Measurements from ENCODE around the gene SCGN. TPM values are rescaled to one million over a fixed set of nuclear protein-coding genes. Genes with fewer than 3 reads are reported as not detected.

The SCGN gene
- total RNA-seq, 1 donor from 2014 or later: not detected

- Mint-ChIP-seq H3K27ac (ENCODE audit: unreplicated experiment) (no peak overlapping the region), H3K4me3 (ENCODE audit: unreplicated experiment) (no peak overlapping the region), H3K4me1 (ENCODE audit: unreplicated experiment) (no peaks in the 10 kb centered on the region), H3K9me3 (ENCODE audit: unreplicated experiment) (peaks cover 7% of the 10 kb centered on the region), H3K36me3 (ENCODE audit: unreplicated experiment) (no peaks in the 10 kb centered on the region), H3K27me3 (ENCODE audit: unreplicated experiment) (peaks cover 22% of the 10 kb centered on the region)
- no peak for DNase-seq (ENCODE audit: extremely low spot score, unreplicated experiment)
- TF ChIP-seq, protein P1, sequence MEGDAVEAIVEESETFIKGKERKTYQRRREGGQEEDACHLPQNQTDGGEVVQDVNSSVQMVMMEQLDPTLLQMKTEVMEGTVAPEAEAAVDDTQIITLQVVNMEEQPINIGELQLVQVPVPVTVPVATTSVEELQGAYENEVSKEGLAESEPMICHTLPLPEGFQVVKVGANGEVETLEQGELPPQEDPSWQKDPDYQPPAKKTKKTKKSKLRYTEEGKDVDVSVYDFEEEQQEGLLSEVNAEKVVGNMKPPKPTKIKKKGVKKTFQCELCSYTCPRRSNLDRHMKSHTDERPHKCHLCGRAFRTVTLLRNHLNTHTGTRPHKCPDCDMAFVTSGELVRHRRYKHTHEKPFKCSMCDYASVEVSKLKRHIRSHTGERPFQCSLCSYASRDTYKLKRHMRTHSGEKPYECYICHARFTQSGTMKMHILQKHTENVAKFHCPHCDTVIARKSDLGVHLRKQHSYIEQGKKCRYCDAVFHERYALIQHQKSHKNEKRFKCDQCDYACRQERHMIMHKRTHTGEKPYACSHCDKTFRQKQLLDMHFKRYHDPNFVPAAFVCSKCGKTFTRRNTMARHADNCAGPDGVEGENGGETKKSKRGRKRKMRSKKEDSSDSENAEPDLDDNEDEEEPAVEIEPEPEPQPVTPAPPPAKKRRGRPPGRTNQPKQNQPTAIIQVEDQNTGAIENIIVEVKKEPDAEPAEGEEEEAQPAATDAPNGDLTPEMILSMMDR (IDR thresholded peaks at IDR 0.05): no peak
These were observed 29.8 kb downstream of the SCGN start for GRCh38 chr6:25681848-25682247.

GRCh38 chr6:25682324-25682723, 30.3 kb downstream of the SCGN start:
- Mint-ChIP-seq H3K27me3 (ENCODE audit: unreplicated experiment) (peaks cover 24% of the 10 kb centered on the region), H3K36me3 (ENCODE audit: unreplicated experiment) (no peaks in the 10 kb centered on the region), H3K27ac (ENCODE audit: unreplicated experiment) (no peak overlapping the region), H3K4me3 (ENCODE audit: unreplicated experiment) (no peak overlapping the region), H3K4me1 (ENCODE audit: unreplicated experiment) (no peaks in the 10 kb centered on the region), H3K9me3 (ENCODE audit: unreplicated experiment) (peaks cover 7% of the 10 kb centered on the region)
- TF ChIP-seq, protein P1 (IDR thresholded peaks at IDR 0.05): no peak
- DNase-seq (ENCODE audit: extremely low spot score, unreplicated experiment): no peak

GRCh38 chr6:25684565-25684964, 32.5 kb downstream of the SCGN start:
- no peak for DNase-seq (ENCODE audit: extremely low spot score, unreplicated experiment)
- Mint-ChIP-seq H3K27ac (ENCODE audit: unreplicated experiment) (no peak overlapping the region), H3K27me3 (ENCODE audit: unreplicated experiment) (peaks cover 32% of the 10 kb centered on the region), H3K9me3 (ENCODE audit: unreplicated experiment) (peaks cover 7% of the 10 kb centered on the region), H3K36me3 (ENCODE audit: unreplicated experiment) (no peaks in the 10 kb centered on the region), H3K4me1 (ENCODE audit: unreplicated experiment) (no peaks in the 10 kb centered on the region), H3K4me3 (ENCODE audit: unreplicated experiment) (no peak overlapping the region)
- TF ChIP-seq, protein P1 (IDR thresholded peaks at IDR 0.05): no peak

- no peaks in the 10 kb centered on the region for H3K4me1 Mint-ChIP-seq (ENCODE audit: unreplicated experiment)
- DNase-seq (ENCODE audit: extremely low spot score, unreplicated experiment): no peak
- H3K36me3 Mint-ChIP-seq (ENCODE audit: unreplicated experiment): no peaks in the 10 kb centered on the region
- H3K4me3 Mint-ChIP-seq (ENCODE audit: unreplicated experiment): no peak overlapping the region
- peaks cover 7% of the 10 kb centered on the region for H3K9me3 Mint-ChIP-seq (ENCODE audit: unreplicated experiment)
- peaks cover 30% of the 10 kb centered on the region for H3K27me3 Mint-ChIP-seq (ENCODE audit: unreplicated experiment)
- no peak overlapping the region for H3K27ac Mint-ChIP-seq (ENCODE audit: unreplicated experiment)
- TF ChIP-seq, protein P1 (IDR thresholded peaks at IDR 0.05): no peak
These were observed 33.2 kb downstream of the SCGN start for GRCh38 chr6:25685251-25685650.

DNA sequence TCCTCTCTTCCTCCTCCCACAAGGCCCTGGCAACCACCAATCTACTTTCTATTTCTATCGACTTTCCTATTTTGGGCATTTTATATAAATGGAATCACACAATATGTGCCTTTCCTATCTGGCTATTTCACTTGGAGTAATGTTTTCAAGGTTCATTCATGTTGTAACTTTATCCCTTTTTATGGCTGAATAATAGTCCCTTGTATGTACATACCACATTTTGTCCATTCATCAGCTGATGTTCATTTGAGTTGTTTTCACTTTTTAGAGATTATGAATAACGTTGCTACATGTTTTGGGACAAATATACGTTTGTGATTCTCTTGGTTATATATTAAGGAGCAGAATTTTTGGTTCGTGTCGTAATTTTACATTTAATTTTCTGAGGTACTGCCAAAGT, 33.9 kb downstream of the SCGN start:
- TF ChIP-seq, protein P1 (IDR thresholded peaks at IDR 0.05): no peak
- Mint-ChIP-seq H3K27ac (ENCODE audit: unreplicated experiment) (no peak overlapping the region), H3K36me3 (ENCODE audit: unreplicated experiment) (no peaks in the 10 kb centered on the region), H3K4me3 (ENCODE audit: unreplicated experiment) (no peak overlapping the region), H3K9me3 (ENCODE audit: unreplicated experiment) (peaks cover 7% of the 10 kb centered on the region), H3K27me3 (ENCODE audit: unreplicated experiment) (peaks cover 32% of the 10 kb centered on the region), H3K4me1 (ENCODE audit: unreplicated experiment) (no peaks in the 10 kb centered on the region)
- no peak for DNase-seq (ENCODE audit: extremely low spot score, unreplicated experiment)
